GM12873 (cell line): Measurements from ENCODE around the gene RPP21.

Experiments
- TF ChIP-seq, protein P1 (sequence below): IDR thresholded peaks from 2 replicates; pipeline ENCODE4 v1.5.1; 2012; ENCODE audit warnings: low read depth, mild to moderate bottlenecking, moderate library complexity, low read length, control low read depth; ENCODE audit not compliant: insufficient read depth; ENCODE audit errors: missing control alignments

The RPP21 gene

DNA sequence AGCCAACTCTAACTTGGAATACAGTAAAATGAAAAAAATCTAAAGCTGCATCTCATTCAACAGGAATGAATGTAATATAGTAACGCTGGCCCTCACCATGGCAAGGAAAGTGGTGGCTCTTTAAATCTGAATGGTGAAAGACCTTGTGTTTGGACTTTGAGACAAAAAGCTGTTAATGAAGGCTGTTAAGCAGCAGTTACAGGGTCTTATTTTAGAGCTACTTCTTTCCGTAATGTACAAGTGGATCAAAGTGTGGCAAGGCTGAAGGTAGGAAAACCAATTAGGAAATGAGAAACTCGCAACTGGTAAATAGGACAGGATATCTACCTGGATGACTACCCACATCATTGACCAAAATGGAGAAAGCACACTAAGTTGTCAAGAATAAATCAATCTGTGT is 29.8 kb upstream of the RPP21 start:
- TF ChIP-seq, protein P1, sequence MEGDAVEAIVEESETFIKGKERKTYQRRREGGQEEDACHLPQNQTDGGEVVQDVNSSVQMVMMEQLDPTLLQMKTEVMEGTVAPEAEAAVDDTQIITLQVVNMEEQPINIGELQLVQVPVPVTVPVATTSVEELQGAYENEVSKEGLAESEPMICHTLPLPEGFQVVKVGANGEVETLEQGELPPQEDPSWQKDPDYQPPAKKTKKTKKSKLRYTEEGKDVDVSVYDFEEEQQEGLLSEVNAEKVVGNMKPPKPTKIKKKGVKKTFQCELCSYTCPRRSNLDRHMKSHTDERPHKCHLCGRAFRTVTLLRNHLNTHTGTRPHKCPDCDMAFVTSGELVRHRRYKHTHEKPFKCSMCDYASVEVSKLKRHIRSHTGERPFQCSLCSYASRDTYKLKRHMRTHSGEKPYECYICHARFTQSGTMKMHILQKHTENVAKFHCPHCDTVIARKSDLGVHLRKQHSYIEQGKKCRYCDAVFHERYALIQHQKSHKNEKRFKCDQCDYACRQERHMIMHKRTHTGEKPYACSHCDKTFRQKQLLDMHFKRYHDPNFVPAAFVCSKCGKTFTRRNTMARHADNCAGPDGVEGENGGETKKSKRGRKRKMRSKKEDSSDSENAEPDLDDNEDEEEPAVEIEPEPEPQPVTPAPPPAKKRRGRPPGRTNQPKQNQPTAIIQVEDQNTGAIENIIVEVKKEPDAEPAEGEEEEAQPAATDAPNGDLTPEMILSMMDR = no peak

DNA sequence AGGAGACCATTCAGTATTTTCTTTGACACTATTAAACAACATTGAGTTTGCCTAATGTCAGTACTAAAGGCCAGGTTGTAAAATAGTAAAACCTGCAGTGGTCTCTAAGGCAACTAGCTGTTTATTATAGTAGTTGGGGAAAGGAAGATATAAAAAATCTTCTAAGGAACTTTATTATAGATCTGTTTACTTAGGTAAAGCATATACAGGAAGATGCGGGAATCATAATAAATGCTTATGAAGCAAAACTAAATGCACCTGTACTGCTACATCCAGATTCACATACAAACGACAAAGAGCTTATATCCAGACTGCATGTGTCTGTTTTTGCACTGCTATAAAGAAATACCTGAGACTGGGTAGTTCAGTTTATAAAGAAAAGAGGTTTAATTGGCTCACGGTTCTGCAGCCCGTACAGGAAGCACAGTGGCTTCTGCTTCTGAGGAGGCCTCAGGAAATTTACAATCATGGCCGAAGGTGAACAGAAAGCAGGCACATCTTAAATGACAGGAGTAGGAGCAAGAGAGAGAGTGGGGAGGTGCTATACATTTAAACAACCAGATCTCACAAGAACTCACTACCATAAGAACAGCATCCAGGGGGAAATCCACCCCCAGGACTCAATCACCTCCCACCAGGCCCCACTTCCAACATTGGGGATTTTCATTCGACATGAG is 26.9 kb upstream of the RPP21 start:
- TF ChIP-seq, protein P1 = no peak

DNA sequence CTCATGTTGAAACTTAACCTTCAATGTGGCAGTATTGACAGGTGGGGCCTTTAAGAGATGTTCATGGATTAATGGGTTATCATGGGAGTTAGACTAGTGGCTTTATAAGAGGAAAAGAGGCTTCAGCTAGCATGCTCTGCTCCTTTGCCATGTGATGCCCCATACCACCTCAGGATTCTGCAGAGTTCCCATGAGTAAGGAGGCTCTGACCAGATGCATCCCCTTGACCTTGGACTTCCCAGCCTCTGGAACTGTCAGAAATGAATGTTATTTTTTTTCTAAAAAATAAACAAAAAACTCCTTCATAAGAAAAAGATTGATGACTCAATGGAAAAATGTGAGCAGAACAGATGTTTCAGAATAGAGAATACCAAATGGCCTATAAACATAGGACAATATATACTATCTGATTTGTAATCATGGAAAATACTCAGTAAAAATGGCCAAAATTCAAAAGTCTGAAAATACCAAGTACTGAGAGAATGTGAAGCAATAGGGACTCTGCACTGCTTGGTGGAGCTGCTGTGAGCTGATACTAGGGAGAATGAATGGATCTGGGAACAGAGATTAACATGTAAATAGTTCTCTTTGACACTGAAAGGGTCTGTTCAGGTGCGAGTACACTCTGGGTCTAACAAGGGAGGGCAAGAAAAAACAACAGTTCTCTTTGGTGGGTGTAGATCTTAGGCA is 25.7 kb upstream of the RPP21 start:
- TF ChIP-seq, protein P1 = no peak

DNA sequence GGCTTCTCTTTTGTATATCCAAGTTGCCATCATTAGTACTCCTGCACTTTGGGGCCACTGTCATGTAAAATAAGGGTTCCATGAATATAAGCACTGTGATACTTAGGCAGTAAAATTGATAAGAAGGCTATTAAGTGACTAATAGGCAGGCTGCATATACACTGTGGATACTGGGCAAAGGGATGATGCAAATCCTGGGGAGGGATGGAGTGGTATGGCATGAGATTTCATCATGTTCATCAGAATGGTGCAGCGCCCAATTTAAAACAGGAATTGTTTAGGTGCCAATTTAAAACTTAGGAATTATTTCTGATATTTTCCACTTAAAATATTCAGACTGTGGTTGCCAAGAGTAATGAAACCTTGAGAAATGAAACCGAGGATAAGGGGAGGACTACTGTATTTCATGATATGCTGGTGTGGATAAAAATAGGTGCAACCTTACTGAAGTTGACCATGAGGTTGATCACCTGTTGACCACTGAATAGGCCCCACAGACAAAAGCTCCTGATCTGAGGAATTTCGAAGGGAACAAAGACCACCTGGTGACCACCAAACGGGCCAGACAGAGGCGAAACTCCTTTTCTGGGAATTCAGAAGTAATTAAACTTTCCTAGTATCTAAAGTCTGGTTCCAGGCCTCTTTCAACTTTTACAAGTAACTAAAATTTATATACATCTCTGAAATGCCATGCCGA is 23.1 kb upstream of the RPP21 start:
- TF ChIP-seq, protein P1 = no peak

DNA sequence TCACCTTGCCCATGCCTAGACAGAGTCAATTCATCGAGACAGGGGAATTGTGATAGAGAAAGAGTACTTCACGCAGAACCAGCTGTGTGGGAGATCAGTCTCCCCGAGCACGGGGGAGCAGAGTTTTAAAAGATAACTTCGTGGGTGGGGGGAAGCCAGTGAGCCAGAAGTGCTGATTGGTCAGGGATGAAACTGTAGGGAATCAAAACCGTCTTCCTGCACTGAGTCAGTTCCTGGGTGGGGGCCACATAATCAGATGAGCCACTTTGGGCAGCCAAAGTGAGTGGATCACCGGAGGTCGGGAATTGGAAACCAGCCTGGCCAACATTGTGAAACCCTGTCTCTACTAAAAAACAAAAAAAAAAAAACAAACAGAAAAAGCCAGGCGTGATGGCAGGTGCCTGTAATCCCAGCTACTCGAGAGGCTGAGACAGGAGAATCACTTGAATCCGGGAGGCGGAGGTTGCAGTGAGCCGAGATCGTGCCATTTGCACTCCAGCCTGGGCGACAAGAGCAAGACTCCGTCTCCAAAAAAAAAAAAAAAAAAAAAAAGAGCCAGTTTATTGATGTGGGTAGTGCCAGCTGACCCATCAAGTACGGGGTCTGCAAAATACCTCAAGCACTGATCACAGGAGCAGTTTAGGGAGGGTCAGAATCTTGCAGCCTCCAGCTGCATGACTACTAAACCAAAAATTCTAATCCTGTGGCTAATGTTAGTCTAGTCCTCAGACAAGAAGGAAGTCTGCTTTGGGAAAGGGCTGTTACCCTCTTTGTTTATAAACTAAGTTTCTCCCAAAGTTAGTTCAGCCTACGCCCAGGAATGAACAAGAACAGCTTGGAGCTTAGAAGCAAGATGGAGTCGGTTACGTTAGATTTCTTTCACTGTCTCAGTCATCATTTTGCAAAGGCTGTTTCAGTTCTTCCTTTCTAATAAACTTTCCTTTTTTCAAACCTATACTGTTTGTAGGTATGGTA is 22.1 kb upstream of the RPP21 start:
- TF ChIP-seq, protein P1 = no peak

DNA sequence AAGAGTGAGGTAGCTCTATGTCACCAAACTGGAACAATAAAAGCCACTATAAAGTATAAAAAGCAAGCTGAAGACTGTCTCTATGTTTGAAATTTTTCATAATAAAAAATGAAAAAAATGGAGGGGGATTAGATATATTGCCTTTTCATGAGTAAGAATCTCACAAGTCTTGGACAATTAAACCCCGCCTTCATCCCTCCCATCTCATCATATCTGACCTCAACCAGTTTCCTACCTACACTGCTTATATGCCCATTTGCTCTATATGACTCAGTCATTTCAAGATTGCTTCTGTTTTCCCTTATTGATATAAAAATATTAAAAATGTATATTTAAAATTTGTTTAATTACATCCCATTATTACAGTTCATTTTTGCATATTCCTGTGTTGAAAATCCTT is 21.1 kb upstream of the RPP21 start:
- TF ChIP-seq, protein P1 = no peak
